Measurements from ENCODE around the gene THSD4.

DNA sequence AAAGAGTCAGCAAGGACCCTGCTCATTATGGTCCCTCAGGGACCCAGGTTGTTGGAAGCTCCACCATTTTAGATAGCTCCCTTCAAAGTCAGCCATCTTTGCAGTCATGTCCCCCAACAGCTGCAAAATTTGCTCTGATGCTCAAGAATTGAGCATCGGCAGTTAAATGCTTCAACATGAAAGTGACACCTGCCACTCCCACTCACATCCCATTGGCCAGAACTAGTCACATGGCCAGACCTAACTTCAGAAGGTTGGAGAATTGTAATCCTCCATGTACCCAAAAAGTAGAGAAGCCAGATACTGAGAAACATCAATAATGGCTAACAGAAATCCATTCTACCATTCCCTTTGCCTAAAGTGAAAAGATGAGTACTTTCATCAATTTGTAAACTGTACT is 523.6 kb downstream of the THSD4 start:
- TF ChIP-seq, protein P1, sequence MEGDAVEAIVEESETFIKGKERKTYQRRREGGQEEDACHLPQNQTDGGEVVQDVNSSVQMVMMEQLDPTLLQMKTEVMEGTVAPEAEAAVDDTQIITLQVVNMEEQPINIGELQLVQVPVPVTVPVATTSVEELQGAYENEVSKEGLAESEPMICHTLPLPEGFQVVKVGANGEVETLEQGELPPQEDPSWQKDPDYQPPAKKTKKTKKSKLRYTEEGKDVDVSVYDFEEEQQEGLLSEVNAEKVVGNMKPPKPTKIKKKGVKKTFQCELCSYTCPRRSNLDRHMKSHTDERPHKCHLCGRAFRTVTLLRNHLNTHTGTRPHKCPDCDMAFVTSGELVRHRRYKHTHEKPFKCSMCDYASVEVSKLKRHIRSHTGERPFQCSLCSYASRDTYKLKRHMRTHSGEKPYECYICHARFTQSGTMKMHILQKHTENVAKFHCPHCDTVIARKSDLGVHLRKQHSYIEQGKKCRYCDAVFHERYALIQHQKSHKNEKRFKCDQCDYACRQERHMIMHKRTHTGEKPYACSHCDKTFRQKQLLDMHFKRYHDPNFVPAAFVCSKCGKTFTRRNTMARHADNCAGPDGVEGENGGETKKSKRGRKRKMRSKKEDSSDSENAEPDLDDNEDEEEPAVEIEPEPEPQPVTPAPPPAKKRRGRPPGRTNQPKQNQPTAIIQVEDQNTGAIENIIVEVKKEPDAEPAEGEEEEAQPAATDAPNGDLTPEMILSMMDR (IDR thresholded peaks at IDR 0.05): no peak
- no peak for TF ChIP-seq POLR2A (IDR thresholded peaks at IDR 0.05)
